H1 (cell line): Measurements from ENCODE around the gene CCDC91. TPM values are rescaled to one million over a fixed set of nuclear protein-coding genes. Genes with fewer than 3 reads are reported as not detected.

Source experiments
- HDAC2 ChIP-seq, 2 experiments: fragments of 300-600 bp in 1 of 2; sonication (generic) in 1 of 2; IDR thresholded peaks; 2 replicates each; pipeline ENCODE4 v1.6.1; 2011 to 2012; ENCODE audit warnings: low read depth in 2 of 2, low read length in 2 of 2, mild to moderate bottlenecking in 2 of 2, moderate library complexity in 2 of 2, borderline replicate concordance in 1 of 2, inconsistent platforms in 1 of 2
- polyA plus RNA-seq, 7 experiments: library from polyadenylated mRNA; depleted of rRNA in 3 of 7; stranded (reverse) in 5 of 7; unstranded in 2 of 7; fragments of >200 nt in 5 of 7; fragments of 200-250 nt in 2 of 7; gene quantifications; 1 replicate in 5 of 7; 2 replicates in 1 of 7; 4 replicates in 1 of 7; pipeline versions ENCODE4 v1.2.1 to v1.2.3, GENCODE V29; 2011 to 2013; ENCODE audit warnings: missing spikeins in 2 of 7, mixed read lengths in 2 of 7
- total RNA-seq: library from RNA; stranded (reverse); fragmentation: NEBNext Ultra II Directional; extraction: Animal tissue kit (Norgen Biotek cat#: 25700); gene quantifications from 2 replicates; pipeline ENCODE4 v1.2.1, GENCODE V29; 2021

CCDC91 gene
- total and polyA plus RNA-seq, 2 of the 8 experiments (the other 6 are each of a cell fraction or from before 2014, with no cell fraction given), result 8.6 to 23.1 TPM

GRCh38 chr12:28457785-28458184 lies 267.5 kb downstream of the CCDC91 start (continued):
- no peak for TF ChIP-seq HDAC2 (IDR thresholded peaks at IDR 0.05; ENCODE audit: borderline replicate concordance in 1 of 2, low read depth in 2 of 2, low read length in 2 of 2)
- TF ChIP-seq, all 59 proteins: peak for 0
